GM13977 (cell line): ENCODE results near the gene PTPRA.

ENCODE experiments used
- DNase-seq: peaks from one replicate; pipeline ENCODE4 v3.0.0; 2012; ENCODE audit warnings: low spot score
- in situ Hi-C: fragments of 300-500 bp; cut with MboI; formaldehyde crosslinking; loops from one replicate; pipeline ENCODE4 v1.12.0; 2022; ENCODE audit warnings: low sequenced_read_pairs, low pct_unique_long_range_greater_than_20kb, mixed read lengths, inconsistent platforms; ENCODE audit not compliant: unreplicated experiment
- TF ChIP-seq, protein P1 (sequence below): IDR thresholded peaks from 2 replicates; pipeline ENCODE4 v1.5.1; 2012; ENCODE audit warnings: mild to moderate bottlenecking, control low read depth; ENCODE audit not compliant: insufficient read depth; ENCODE audit errors: extremely low read depth, missing control alignments

The PTPRA gene

DNA sequence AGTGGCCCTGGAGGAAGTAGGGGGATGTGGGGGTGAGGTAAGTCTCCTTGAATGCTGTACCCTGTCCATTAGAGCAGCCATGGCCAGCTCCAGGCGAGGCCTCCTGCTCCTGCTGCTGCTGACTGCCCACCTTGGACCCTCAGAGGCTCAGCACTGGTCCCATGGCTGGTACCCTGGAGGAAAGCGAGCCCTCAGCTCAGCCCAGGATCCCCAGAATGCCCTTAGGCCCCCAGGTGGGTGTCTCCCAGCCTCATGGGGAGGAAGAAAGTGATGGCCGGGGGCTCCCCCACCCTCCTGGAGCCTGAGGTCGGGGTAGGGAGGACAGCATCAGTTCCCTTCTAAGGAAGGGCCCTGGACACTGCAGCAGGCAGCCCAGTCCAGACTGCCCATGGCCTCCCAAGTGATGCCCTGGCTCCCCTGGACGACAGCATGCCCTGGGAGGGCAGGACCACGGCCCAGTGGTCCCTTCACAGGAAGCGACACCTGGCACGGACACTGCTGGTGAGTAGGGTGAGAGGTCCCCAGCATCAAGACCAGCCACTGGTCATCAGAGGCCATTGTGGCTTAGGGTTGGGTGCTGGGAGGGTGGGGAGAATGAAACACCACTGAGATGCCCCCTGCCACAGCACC lies 171.2 kb downstream of the PTPRA start:
- in situ Hi-C loops: no loop called here
- DNase-seq: no peak
- TF ChIP-seq, protein P1, sequence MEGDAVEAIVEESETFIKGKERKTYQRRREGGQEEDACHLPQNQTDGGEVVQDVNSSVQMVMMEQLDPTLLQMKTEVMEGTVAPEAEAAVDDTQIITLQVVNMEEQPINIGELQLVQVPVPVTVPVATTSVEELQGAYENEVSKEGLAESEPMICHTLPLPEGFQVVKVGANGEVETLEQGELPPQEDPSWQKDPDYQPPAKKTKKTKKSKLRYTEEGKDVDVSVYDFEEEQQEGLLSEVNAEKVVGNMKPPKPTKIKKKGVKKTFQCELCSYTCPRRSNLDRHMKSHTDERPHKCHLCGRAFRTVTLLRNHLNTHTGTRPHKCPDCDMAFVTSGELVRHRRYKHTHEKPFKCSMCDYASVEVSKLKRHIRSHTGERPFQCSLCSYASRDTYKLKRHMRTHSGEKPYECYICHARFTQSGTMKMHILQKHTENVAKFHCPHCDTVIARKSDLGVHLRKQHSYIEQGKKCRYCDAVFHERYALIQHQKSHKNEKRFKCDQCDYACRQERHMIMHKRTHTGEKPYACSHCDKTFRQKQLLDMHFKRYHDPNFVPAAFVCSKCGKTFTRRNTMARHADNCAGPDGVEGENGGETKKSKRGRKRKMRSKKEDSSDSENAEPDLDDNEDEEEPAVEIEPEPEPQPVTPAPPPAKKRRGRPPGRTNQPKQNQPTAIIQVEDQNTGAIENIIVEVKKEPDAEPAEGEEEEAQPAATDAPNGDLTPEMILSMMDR: no peak

DNA sequence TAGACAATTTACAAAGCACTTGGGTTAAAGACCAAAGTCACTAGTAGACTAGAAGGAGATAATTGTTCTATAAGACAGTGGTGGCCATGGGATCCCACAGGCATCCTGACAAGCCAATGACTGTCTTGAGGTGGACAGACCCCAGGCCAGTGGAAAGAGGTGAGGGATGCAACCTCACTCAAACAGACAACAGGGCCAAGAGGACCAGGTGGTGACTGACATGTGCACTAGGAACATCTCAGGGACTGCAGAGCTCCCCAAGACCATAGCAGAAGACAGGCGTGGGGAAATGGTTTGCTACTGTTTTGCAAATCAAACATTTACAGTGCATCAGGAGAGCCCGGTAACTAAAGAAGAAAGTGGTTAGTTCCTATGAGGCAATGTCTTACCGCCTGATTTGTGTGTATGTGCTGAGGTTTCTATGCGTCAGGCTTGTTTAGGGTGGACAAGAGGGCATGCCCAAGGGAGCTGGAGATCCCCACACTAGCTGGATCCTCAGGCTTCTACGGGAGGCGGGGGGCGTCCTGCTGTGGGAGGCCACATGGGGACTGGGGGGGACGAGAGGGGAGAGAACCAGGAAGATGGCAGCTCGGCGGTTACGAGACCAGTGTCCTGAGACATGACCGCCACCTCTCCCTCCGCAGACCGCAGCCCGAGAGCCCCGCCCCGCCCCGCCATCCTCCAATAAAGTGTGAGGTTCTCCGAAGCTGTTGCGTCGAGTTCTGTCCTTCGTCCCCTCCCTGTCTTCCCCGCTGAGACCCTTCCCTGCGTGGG lies 171.9 kb downstream of the PTPRA start:
- in situ Hi-C loops: no loop called here

DNA sequence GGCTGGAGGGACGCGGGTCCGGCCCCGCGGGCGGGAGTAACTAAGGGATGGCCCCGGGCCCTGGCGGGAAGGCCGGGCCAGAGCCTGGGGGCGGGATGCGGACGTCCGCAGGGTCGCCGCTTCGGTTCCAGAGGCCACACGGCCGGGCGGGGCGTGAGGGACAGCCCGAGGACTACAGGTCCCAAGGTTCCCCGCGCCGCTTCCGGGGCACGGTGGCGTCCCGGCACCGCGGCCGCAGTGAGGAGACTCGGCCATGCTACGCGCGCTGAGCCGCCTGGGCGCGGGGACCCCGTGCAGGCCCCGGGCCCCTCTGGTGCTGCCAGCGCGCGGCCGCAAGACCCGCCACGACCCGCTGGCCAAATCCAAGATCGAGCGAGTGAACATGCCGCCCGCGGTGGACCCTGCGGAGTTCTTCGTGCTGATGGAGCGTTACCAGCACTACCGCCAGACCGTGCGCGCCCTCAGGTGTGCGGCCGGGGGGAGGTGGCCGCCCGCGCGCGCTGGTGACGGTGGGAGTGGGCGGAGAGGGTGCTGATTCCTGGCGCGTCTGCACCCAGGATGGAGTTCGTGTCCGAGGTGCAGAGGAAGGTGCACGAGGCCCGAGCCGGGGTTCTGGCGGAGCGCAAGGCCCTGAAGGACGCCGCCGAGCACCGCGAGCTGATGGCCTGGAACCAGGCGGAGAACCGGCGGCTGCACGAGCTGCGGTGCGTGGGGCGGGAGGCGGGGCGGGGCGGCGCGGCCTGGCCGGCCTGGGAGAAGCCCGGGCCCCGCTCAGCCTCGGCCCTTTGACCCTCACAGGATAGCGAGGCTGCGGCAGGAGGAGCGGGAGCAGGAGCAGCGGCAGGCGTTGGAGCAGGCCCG lies 172.8 kb downstream of the PTPRA start, which contains the start of gene MRPS26:
MRPS26 (plus strand) TSS at position 237 of the 861 bp plus-strand sequence; CDS start at position 254, 17 bp downstream.
- peak; percentile 97 for DNase-seq
- TF ChIP-seq, protein P1: no peak
- in situ Hi-C loops: no loop called here

More for the DNA sequence above, 171.9 kb downstream of the PTPRA start:
- TF ChIP-seq, protein P1: no peak
- DNase-seq: peak; percentile 88

DNA sequence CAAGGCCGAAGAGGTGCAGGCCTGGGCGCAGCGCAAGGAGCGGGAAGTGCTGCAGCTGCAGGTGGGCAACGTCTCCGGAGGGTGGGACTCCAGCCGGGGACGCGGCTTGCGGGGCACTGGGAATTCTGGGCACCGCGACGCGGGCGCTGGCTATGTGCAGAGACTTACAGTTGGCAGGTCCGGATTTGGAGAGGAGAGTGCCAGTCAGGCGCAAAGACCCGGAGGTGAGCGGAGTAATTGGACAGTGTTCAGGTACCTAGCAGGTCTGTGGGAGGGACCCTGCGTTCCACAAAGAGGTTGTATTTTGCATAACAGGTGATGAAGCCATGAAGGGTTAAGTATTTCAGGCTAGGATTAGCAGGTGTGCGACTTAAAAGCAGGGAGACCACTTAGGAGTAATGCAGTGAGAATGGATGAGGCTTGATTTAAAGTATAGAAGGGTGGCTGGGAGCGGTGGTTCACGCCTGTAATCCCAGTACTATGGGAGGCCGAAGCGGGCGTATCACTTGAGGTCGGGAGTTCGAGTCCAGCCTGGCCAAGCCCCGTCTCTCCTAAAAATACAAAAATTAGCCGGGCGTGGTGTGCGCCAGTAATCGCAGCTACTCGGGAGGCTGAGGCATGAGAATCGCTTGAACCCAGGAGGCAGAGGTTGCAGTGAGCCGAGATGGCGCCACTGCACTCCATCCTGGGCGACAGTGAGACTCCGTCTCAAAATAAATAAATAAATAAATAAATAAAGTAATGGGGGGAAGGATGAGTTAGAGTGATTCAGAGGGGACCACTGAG lies 173.6 kb downstream of the PTPRA start:
- TF ChIP-seq, protein P1: no peak
- in situ Hi-C loops: no loop called here
- peak; percentile 56 for DNase-seq

DNA sequence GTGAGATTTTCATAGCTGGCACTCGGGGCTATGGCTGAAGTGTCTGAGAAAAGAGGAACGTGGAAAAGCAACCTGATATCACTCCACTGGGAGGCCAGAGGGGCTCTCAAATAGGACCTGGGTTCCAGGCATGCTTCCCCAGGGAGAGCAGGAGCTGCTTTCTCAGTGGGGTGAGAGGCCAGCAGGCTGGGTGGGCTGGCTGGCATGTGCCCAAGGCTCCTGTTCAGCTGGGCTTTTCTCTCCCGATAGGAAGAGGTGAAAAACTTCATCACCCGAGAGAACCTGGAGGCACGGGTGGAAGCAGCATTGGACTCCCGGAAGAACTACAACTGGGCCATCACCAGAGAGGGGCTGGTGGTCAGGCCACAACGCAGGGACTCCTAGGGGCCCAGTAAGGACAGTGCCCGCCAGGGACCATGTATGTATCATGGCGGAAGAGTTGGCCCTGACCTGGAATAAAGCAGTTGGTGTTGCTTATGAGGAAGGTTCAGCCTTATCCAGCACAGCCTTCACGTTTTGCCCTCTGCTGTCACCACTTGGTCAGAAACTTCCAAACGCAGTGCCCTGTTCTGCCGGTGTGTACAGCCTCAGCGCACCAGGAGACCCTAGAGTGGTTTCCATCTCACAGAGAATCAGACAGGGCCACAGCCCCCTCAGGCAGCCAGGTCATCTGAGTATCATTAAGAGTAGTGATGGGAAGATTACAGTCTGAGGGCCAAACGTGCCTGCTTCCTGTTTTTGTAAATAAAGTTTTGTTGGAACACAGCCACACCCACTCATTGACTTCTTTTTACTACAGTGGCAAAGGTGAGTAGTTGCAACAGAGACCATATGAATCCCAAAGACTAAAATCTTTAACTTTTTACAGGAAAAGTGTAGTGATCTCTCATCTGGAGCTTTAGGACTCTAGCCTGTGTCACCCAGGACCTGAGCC lies 174.5 kb downstream of the PTPRA start:
- TF ChIP-seq, protein P1: no peak
- no peak for DNase-seq
- in situ Hi-C loops: no loop called here
